Measurements from ENCODE around the gene FGF12.
A peak's percentile ranks its signal among the peaks of the same experiment; 100 is the strongest.

Gene FGF12

GRCh38 chr3:192481638-192482037 is 245.7 kb downstream of the FGF12 start:
- TF ChIP-seq ESRRG (CRISPR knock-in tag; IDR thresholded peaks at IDR 0.05) (no peak), PATZ1 (CRISPR knock-in tag; IDR thresholded peaks at IDR 0.05; ENCODE audit: borderline replicate concordance) (no peak), ZFP30 (CRISPR knock-in tag; IDR thresholded peaks at IDR 0.05) (no peak), TSHZ2 (CRISPR knock-in tag; IDR thresholded peaks at IDR 0.05) (no peak), OSR1 (CRISPR knock-in tag; IDR thresholded peaks at IDR 0.05) (no peak), CSDC2 (CRISPR knock-in tag; IDR thresholded peaks at IDR 0.05) (no peak), BACH2 (CRISPR knock-in tag; IDR thresholded peaks at IDR 0.05; ENCODE audit: borderline replicate concordance) (no peak), TOX (CRISPR knock-in tag; IDR thresholded peaks at IDR 0.05; ENCODE audit: borderline replicate concordance) (no peak), ZC3H10 (CRISPR knock-in tag; IDR thresholded peaks at IDR 0.05) (no peak), ZFP3 (CRISPR knock-in tag; IDR thresholded peaks at IDR 0.05) (no peak), ISL1 (CRISPR knock-in tag; IDR thresholded peaks at IDR 0.05) (no peak), CREB5 (CRISPR knock-in tag; IDR thresholded peaks at IDR 0.05; ENCODE audit: low read depth) (no peak), ZNF565 (CRISPR knock-in tag; conservative IDR thresholded peaks at IDR 0.05; ENCODE audit: low read depth) (no peak), ZNF8 (CRISPR knock-in tag; IDR thresholded peaks at IDR 0.05) (no peak), CSRNP3 (CRISPR knock-in tag; IDR thresholded peaks at IDR 0.05) (no peak)
- no peak for ATAC-seq

GRCh38 chr3:192467230-192468140 is 259.9 kb downstream of the FGF12 start:
- TF ChIP-seq OSR1 (CRISPR knock-in tag; IDR thresholded peaks at IDR 0.05) (no peak), ARNTL (CRISPR knock-in tag; IDR thresholded peaks at IDR 0.05; ENCODE audit: borderline replicate concordance, low read depth) (no peak), ZC3H10 (CRISPR knock-in tag; IDR thresholded peaks at IDR 0.05) (no peak)
- ATAC-seq: peak; percentile 94

- ATAC-seq: no peak
- TF ChIP-seq ZFP3 (CRISPR knock-in tag; IDR thresholded peaks at IDR 0.05): no peak
- TF ChIP-seq BACH2 (CRISPR knock-in tag; IDR thresholded peaks at IDR 0.05; ENCODE audit: borderline replicate concordance): no peak
- TF ChIP-seq ZNF8 (CRISPR knock-in tag; IDR thresholded peaks at IDR 0.05): no peak
- no peak for TF ChIP-seq ZNF70 (CRISPR knock-in tag; IDR thresholded peaks at IDR 0.05)
- TF ChIP-seq SNAI2 (CRISPR knock-in tag; IDR thresholded peaks at IDR 0.05): no peak
- TF ChIP-seq RARB (CRISPR knock-in tag; IDR thresholded peaks at IDR 0.05): no peak
Measured at GRCh38 chr3:192449036-192449435, 278.3 kb downstream of the FGF12 start.

- ATAC-seq: no peak
- TF ChIP-seq ZNF70 (CRISPR knock-in tag; IDR thresholded peaks at IDR 0.05) (no peak), ZFP30 (CRISPR knock-in tag; IDR thresholded peaks at IDR 0.05) (no peak), TOX (CRISPR knock-in tag; IDR thresholded peaks at IDR 0.05; ENCODE audit: borderline replicate concordance) (no peak), CREB5 (CRISPR knock-in tag; IDR thresholded peaks at IDR 0.05; ENCODE audit: low read depth) (no peak), POU6F1 (CRISPR knock-in tag; IDR thresholded peaks at IDR 0.05; ENCODE audit: borderline replicate concordance, low read depth) (no peak), CSDC2 (CRISPR knock-in tag; IDR thresholded peaks at IDR 0.05) (no peak), BACH2 (CRISPR knock-in tag; IDR thresholded peaks at IDR 0.05; ENCODE audit: borderline replicate concordance) (no peak), OSR1 (CRISPR knock-in tag; IDR thresholded peaks at IDR 0.05) (no peak), TCF4 (CRISPR knock-in tag; IDR thresholded peaks at IDR 0.05; ENCODE audit: borderline replicate concordance) (no peak), ESRRG (CRISPR knock-in tag; IDR thresholded peaks at IDR 0.05) (no peak), ISL1 (CRISPR knock-in tag; IDR thresholded peaks at IDR 0.05) (no peak), ARNTL (CRISPR knock-in tag; IDR thresholded peaks at IDR 0.05; ENCODE audit: borderline replicate concordance, low read depth) (no peak)
Measured at GRCh38 chr3:192445770-192446644, 281.3 kb downstream of the FGF12 start.
